ENCODE results near the gene RBM15B. TPM values are rescaled to one million over a fixed set of nuclear protein-coding genes. Genes with fewer than 3 reads are reported as not detected.

The RBM15B gene
- total RNA-seq, 2 experiments from 2014 or later: 34.2 to 37.4 TPM

GRCh38 chr3:51378726-51379125 is 12.4 kb upstream of the RBM15B start:
- H3K4me1 ChIP-seq (ENCODE audit: insufficient read depth, low read length, poor library complexity, severe bottlenecking): peaks cover 9% of the 10 kb centered on the region

GRCh38 chr3:51379301-51379700 is 11.8 kb upstream of the RBM15B start:
- no peak overlapping the region for H2AFZ ChIP-seq (ENCODE audit: low read length)
- BruUV-seq (replicated peaks): no TSS peak
- CTCF ChIA-PET (ENCODE audit: unreplicated experiment): no interaction called here
- no peaks in the 10 kb centered on the region for H4K20me1 ChIP-seq (ENCODE audit: insufficient read depth, low read length)
- H3K4me1 ChIP-seq (ENCODE audit: insufficient read depth, low read length, poor library complexity, severe bottlenecking): peaks cover 10% of the 10 kb centered on the region
- no peaks in the 10 kb centered on the region for H3K9me2 ChIP-seq (ENCODE audit: insufficient read depth, low read length)
- intact Hi-C loops (cut with micrococcal nuclease; ENCODE audit: unreplicated experiment): loop anchor here (10.0 kb wide), 1 partner anchor 274 kb away; no protein-coding TSS in a partner anchor
- no peak overlapping the region for H3K4me3 ChIP-seq (ENCODE audit: low read depth, low read length, poor library complexity, severe bottlenecking)
- POLR2A ChIA-PET: no interaction called here
- peaks cover 9% of the 10 kb centered on the region; the same call in 1 of the 2 replicates for H3K79me2 ChIP-seq (ENCODE audit: insufficient read depth, low read depth, low read length)
- no peaks in the 10 kb centered on the region for H3K36me3 ChIP-seq (ENCODE audit: insufficient read depth, low read length)
- H3K9me3 ChIP-seq (ENCODE audit: low read length): no peaks in the 10 kb centered on the region
- no peak overlapping the region for H3K27ac ChIP-seq (ENCODE audit: low read depth, low read length, poor library complexity, severe bottlenecking)
- no peak overlapping the region for H3K4me2 ChIP-seq (ENCODE audit: low read length)
- TF ChIP-seq EZH2phosphoT487 (IDR thresholded peaks at IDR 0.05; ENCODE audit: borderline replicate concordance, low read depth, low read length) (no peak), CTCF (conservative IDR thresholded peaks at IDR 0.05; ENCODE audit: low read length) (no peak)
- DNase-seq (ENCODE audit: low spot score): no peak

More at GRCh38 chr3:51378726-51379125, 12.4 kb upstream of the RBM15B start:
- H3K79me2 ChIP-seq (ENCODE audit: insufficient read depth, low read depth, low read length): peaks cover 5% of the 10 kb centered on the region; the same call in 1 of the 2 replicates
- intact Hi-C loops (cut with micrococcal nuclease; ENCODE audit: unreplicated experiment): loop anchor here (10.0 kb wide), 1 partner anchor 274 kb away; no protein-coding TSS in a partner anchor
- H3K9me2 ChIP-seq (ENCODE audit: insufficient read depth, low read length): no peaks in the 10 kb centered on the region
- H2AFZ ChIP-seq (ENCODE audit: low read length): no peak overlapping the region
- H3K9me3 ChIP-seq (ENCODE audit: low read length): no peaks in the 10 kb centered on the region
- no peak for DNase-seq (ENCODE audit: low spot score)
- H3K4me2 ChIP-seq (ENCODE audit: low read length): no peak overlapping the region
- no peaks in the 10 kb centered on the region for H4K20me1 ChIP-seq (ENCODE audit: insufficient read depth, low read length)
- no TSS peak for BruUV-seq (replicated peaks)
- H3K27ac ChIP-seq (ENCODE audit: low read depth, low read length, poor library complexity, severe bottlenecking): no peak overlapping the region
- no peak overlapping the region for H3K4me3 ChIP-seq (ENCODE audit: low read depth, low read length, poor library complexity, severe bottlenecking)
- no peaks in the 10 kb centered on the region for H3K36me3 ChIP-seq (ENCODE audit: insufficient read depth, low read length)
- no peak for TF ChIP-seq CTCF (conservative IDR thresholded peaks at IDR 0.05; ENCODE audit: low read length)
- no peak for TF ChIP-seq EZH2phosphoT487 (IDR thresholded peaks at IDR 0.05; ENCODE audit: borderline replicate concordance, low read depth, low read length)
- ChIA-PET CTCF (ENCODE audit: unreplicated experiment) (no interaction called here), POLR2A (interaction anchor here (0.6 kb wide), 1 partner anchor 72 kb away, joined by 3 read pairs; no protein-coding TSS in a partner anchor)

GRCh38 chr3:51379746-51380455 is 11.2 kb upstream of the RBM15B start:
- Histone ChIP-seq H3K9me2 (ENCODE audit: insufficient read depth, low read length) (no peaks in the 10 kb centered on the region), H3K36me3 (ENCODE audit: insufficient read depth, low read length) (no peaks in the 10 kb centered on the region), H3K9me3 (ENCODE audit: low read length) (no peaks in the 10 kb centered on the region), H3K79me2 (ENCODE audit: insufficient read depth, low read depth, low read length) (peaks cover 9% of the 10 kb centered on the region; the same call in 1 of the 2 replicates), H4K20me1 (ENCODE audit: insufficient read depth, low read length) (no peaks in the 10 kb centered on the region), H2AFZ (ENCODE audit: low read length) (no peak overlapping the region), H3K4me2 (ENCODE audit: low read length) (no peak overlapping the region), H3K27ac (ENCODE audit: low read depth, low read length, poor library complexity, severe bottlenecking) (no peak overlapping the region), H3K4me1 (ENCODE audit: insufficient read depth, low read length, poor library complexity, severe bottlenecking) (peaks cover 10% of the 10 kb centered on the region), H3K4me3 (ENCODE audit: low read depth, low read length, poor library complexity, severe bottlenecking) (no peak overlapping the region)
- intact Hi-C loops (cut with micrococcal nuclease; ENCODE audit: unreplicated experiment): loop anchor here (10.0 kb wide), 1 partner anchor 275 kb away; no protein-coding TSS in a partner anchor
- CTCF ChIA-PET (ENCODE audit: unreplicated experiment): no interaction called here
- TF ChIP-seq CTCF (conservative IDR thresholded peaks at IDR 0.05; ENCODE audit: low read length) (no peak), EZH2phosphoT487 (IDR thresholded peaks at IDR 0.05; ENCODE audit: borderline replicate concordance, low read depth, low read length) (no peak)
- BruUV-seq (replicated peaks): no TSS peak
- POLR2A ChIA-PET: interaction anchor here (1.1 kb wide), 1 partner anchor 120 kb away, joined by 3 read pairs; the partner anchor contains the start of gene DCAF1
- DNase-seq (ENCODE audit: low spot score): no peak
